ENCODE data around the gene TRPM1. TPM values are rescaled to one million over a fixed set of nuclear protein-coding genes. Genes with fewer than 3 reads are reported as not detected.

Gene TRPM1
- polyA plus RNA-seq, 3 donors: 0.03 to 0.04 TPM; not detected in 1

DNA sequence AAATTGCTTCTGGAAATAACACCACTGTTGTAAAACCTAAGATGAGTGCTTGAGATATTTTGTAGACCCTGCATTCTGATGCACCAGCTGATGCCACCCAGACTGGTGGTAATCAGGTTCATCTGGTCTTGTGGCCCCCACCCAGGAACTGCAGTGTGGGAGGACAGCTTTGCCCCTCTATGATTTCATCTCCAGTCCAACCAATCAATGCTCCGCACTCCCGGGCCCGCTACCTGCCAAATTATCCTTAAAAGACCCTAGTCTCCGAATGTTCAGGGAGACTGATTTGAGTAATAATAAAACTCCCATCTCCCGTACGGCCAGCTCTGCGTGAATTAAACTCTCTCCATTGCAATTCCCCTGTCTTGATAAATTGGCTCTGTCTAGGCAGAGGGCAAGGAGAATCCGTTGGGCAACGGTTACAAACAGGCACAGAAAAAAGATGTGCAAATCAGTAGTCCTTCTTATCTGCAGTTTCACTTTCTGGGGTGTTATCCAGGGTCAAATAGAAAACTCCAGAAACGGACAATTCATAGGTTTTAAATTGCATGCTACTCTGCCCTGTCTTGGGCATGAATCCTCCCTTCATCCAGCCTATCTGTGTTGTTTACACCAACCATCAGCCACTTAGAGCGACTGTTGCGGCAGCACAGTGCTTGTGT is 29.2 kb upstream of the TRPM1 start:
- peaks cover 4 to 15% of the 10 kb centered on the region in 2 donors for H3K9me3 ChIP-seq (replicated peaks in 1 of 2; ENCODE audit: control insufficient read depth in 1 of 2, insufficient read depth in 1 of 2, low read length in 2 of 2)
- 90% methylated on average over 6 of the region's 12 CpGs for WGBS (ENCODE audit: insufficient coverage)
- Mint-ChIP-seq H3K36me3 (no peaks in the 10 kb centered on the region), H3K4me3 (no peak overlapping the region), H3K27ac (no peak overlapping the region), H3K27me3 (ENCODE audit: low read depth in 3 of 3) (peaks cover 0 to 3% (median 0%) of the 10 kb centered on the region in 3 donors), H3K4me1 (peaks cover 11% of the 10 kb centered on the region), H3K9me3 (peaks cover 8 to 24% (median 14%) of the 10 kb centered on the region in 7 donors)
- no peak for DNase-seq
- no peak overlapping the region for H3K4me2 ChIP-seq (replicated peaks; ENCODE audit: extremely low read depth, low read length, poor library complexity, severe bottlenecking)
- H2AFZ ChIP-seq (ENCODE audit: insufficient read depth, low read depth, low read length, poor library complexity, severe bottlenecking): no peak overlapping the region
- TF ChIP-seq CTCF (IDR thresholded peaks at IDR 0.05): no peak
- H3K27ac ChIP-seq (ENCODE audit: low read depth in 1 of 2, low read length in 2 of 2): no peak overlapping the region
- intact Hi-C loops (cut with micrococcal nuclease): no loop called here
- H3K27me3 ChIP-seq (ENCODE audit: control insufficient read depth in 2 of 2, insufficient read depth in 2 of 2, low read length in 2 of 2): no peaks in the 10 kb centered on the region
- H3K9ac ChIP-seq (ENCODE audit: insufficient read depth, low read length, poor library complexity, severe bottlenecking): no peak overlapping the region
- H3K79me2 ChIP-seq (ENCODE audit: insufficient read depth, low read length): no peaks in the 10 kb centered on the region
- H3K4me1 ChIP-seq (ENCODE audit: control insufficient read depth in 1 of 2, insufficient read depth in 2 of 2, low read length in 2 of 2): peaks cover 4 to 12% of the 10 kb centered on the region in 2 donors
- no peaks in the 10 kb centered on the region for H4K20me1 ChIP-seq (ENCODE audit: insufficient read depth, low read length)
- H3K36me3 ChIP-seq (replicated peaks in 1 of 2; ENCODE audit: control insufficient read depth in 1 of 2, insufficient read depth in 2 of 2, low read length in 2 of 2): no peaks in the 10 kb centered on the region
- H3K4me3 ChIP-seq (replicated peaks in 1 of 3; ENCODE audit: low read depth in 2 of 3, low read length in 3 of 3): no peak overlapping the region

DNA sequence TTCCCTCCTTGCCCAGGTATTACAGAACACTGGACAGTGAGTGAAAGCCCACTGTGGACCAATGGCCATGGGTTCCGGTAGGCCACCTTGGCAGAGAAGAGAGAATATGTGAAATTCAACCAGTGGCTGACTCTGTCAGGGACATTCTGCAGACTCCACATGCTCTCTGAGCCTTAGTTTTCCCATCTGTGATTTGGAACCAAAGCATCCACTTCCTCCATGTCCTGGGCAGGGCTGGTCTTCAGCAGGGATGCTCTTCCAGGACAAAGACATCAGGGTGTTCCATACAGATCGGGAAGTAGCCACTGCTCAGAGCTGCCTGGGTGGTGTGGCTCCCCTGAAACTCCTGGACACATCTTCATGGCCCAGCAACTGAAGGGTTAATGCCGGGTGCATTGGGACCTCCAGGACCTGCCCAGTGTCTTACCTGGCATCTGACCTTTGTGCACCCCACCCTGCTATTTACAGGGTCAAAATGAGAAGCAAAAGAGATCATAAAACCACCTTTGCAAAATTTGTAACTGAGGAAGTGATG is 28.3 kb upstream of the TRPM1 start:
- Histone ChIP-seq H2AFZ (ENCODE audit: insufficient read depth, low read depth, low read length, poor library complexity, severe bottlenecking) (peak overlapping the region; percentile 57), H3K9ac (ENCODE audit: insufficient read depth, low read length, poor library complexity, severe bottlenecking) (no peak overlapping the region), H3K27ac (ENCODE audit: low read depth in 1 of 2, low read length in 2 of 2) (no peak overlapping the region), H3K27me3 (ENCODE audit: control insufficient read depth in 2 of 2, insufficient read depth in 2 of 2, low read length in 2 of 2) (no peaks in the 10 kb centered on the region), H3K4me1 (ENCODE audit: control insufficient read depth in 1 of 2, insufficient read depth in 2 of 2, low read length in 2 of 2) (peaks cover 4 to 12% of the 10 kb centered on the region in 2 donors), H3K36me3 (replicated peaks in 1 of 2; ENCODE audit: control insufficient read depth in 1 of 2, insufficient read depth in 2 of 2, low read length in 2 of 2) (no peaks in the 10 kb centered on the region), H3K4me3 (replicated peaks in 1 of 3; ENCODE audit: low read depth in 2 of 3, low read length in 3 of 3) (no peak overlapping the region), H3K9me3 (replicated peaks in 1 of 2; ENCODE audit: control insufficient read depth in 1 of 2, insufficient read depth in 1 of 2, low read length in 2 of 2) (peaks cover 0 to 10% of the 10 kb centered on the region in 2 donors), H4K20me1 (ENCODE audit: insufficient read depth, low read length) (no peaks in the 10 kb centered on the region), H3K4me2 (replicated peaks; ENCODE audit: extremely low read depth, low read length, poor library complexity, severe bottlenecking) (no peak overlapping the region), H3K79me2 (ENCODE audit: insufficient read depth, low read length) (no peaks in the 10 kb centered on the region)
- 100% methylated on average over 2 of the region's 3 CpGs for WGBS (ENCODE audit: insufficient coverage)
- H3K4me1 Mint-ChIP-seq: peaks cover 10% of the 10 kb centered on the region
- H3K9me3 Mint-ChIP-seq: peaks cover 4 to 19% (median 11%) of the 10 kb centered on the region in 7 donors
- H3K36me3 Mint-ChIP-seq: no peaks in the 10 kb centered on the region
- no peak for TF ChIP-seq CTCF (IDR thresholded peaks at IDR 0.05)
- no peak overlapping the region for H3K4me3 Mint-ChIP-seq
- intact Hi-C loops (cut with micrococcal nuclease): loop anchor here in 1 of 2 donors (10.0 kb wide), 2 partner anchors 155 to 465 kb away; no protein-coding TSS in a partner anchor
- DNase-seq: no peak
- no peak overlapping the region for H3K27ac Mint-ChIP-seq
- peaks cover 0 to 3% (median under 1%) of the 10 kb centered on the region in 3 donors for H3K27me3 Mint-ChIP-seq (ENCODE audit: low read depth in 3 of 3)
